H1 (cell line): ENCODE results near the gene CADM1. TPM values are rescaled to one million over a fixed set of nuclear protein-coding genes. Genes with fewer than 3 reads are reported as not detected.

Source experiments
- CEBPB ChIP-seq: IDR thresholded peaks from 2 replicates; pipeline ENCODE4 v1.6.1; 2012; ENCODE audit warnings: low read depth, low read length
- GABPA ChIP-seq: IDR thresholded peaks from 2 replicates; pipeline ENCODE4 v1.6.1; 2011; ENCODE audit warnings: mild to moderate bottlenecking, low read length, moderate library complexity, borderline replicate concordance; ENCODE audit not compliant: insufficient read depth
- HDAC6 ChIP-seq: IDR thresholded peaks from one replicate; pipeline ENCODE4 v1.7.1; 2012; ENCODE audit warnings: low read depth, mild to moderate bottlenecking, inconsistent platforms, low read length, moderate library complexity
- JUND ChIP-seq: IDR thresholded peaks from 2 replicates; pipeline ENCODE4 v1.6.1; 2011; ENCODE audit warnings: mild to moderate bottlenecking, improper control_type of control experiment, low read length
- RFX5 ChIP-seq: IDR thresholded peaks from 2 replicates; pipeline ENCODE4 v1.6.1; 2011; ENCODE audit warnings: low read depth, low read length, improper control_type of control experiment, borderline replicate concordance
- SIRT6 ChIP-seq: IDR thresholded peaks from one replicate; pipeline ENCODE4 v1.7.1; 2012; ENCODE audit warnings: low read length, inconsistent platforms
- SIX5 ChIP-seq: IDR thresholded peaks from 2 replicates; pipeline ENCODE4 v1.6.1; 2011; ENCODE audit warnings: mild to moderate bottlenecking, low read depth, low read length
- polyA plus RNA-seq, 7 experiments: library from polyadenylated mRNA; depleted of rRNA in 3 of 7; stranded (reverse) in 5 of 7; unstranded in 2 of 7; fragments of >200 nt in 5 of 7; fragments of 200-250 nt in 2 of 7; gene quantifications; 1 replicate in 5 of 7; 2 replicates in 1 of 7; 4 replicates in 1 of 7; pipeline versions ENCODE4 v1.2.1 to v1.2.3, GENCODE V29; 2011 to 2013; ENCODE audit warnings: missing spikeins in 2 of 7, mixed read lengths in 2 of 7
- total RNA-seq: library from RNA; stranded (reverse); fragmentation: NEBNext Ultra II Directional; extraction: Animal tissue kit (Norgen Biotek cat#: 25700); gene quantifications from 2 replicates; pipeline ENCODE4 v1.2.1, GENCODE V29; 2021
- TF ChIP-seq, protein P1 (sequence below): fragments of 300-600 bp; sonication (generic); IDR thresholded peaks from 2 replicates; pipeline ENCODE4 v1.7.1; 2012; ENCODE audit warnings: low read length, moderate library complexity, mild to moderate bottlenecking, inconsistent platforms; ENCODE audit not compliant: insufficient replicate concordance

CADM1 gene
- total and polyA plus RNA-seq, 2 of the 8 experiments (the other 6 are each of a cell fraction or from before 2014, with no cell fraction given): 8.3 to 25.3 TPM

DNA sequence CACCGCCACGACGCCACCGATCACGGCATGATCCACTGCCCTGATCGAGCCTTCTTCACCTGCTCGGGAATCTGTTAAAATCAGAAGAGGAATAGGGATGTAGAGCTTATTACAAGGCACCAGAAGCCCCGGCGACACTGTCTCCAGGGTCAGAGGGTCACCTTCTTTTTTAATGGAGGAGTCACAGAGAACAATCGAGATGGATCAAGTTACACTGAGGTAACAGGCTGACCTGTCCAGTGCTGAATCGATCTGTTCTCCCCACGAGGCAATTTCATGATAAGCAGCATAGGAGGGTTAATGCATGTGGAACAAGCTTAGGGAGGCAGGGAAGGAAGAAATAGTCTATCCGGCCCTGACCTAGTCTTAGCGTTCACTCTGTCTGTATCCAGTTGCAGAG lies 325.5 kb downstream of the CADM1 start (continued):
- TF ChIP-seq, protein P1, sequence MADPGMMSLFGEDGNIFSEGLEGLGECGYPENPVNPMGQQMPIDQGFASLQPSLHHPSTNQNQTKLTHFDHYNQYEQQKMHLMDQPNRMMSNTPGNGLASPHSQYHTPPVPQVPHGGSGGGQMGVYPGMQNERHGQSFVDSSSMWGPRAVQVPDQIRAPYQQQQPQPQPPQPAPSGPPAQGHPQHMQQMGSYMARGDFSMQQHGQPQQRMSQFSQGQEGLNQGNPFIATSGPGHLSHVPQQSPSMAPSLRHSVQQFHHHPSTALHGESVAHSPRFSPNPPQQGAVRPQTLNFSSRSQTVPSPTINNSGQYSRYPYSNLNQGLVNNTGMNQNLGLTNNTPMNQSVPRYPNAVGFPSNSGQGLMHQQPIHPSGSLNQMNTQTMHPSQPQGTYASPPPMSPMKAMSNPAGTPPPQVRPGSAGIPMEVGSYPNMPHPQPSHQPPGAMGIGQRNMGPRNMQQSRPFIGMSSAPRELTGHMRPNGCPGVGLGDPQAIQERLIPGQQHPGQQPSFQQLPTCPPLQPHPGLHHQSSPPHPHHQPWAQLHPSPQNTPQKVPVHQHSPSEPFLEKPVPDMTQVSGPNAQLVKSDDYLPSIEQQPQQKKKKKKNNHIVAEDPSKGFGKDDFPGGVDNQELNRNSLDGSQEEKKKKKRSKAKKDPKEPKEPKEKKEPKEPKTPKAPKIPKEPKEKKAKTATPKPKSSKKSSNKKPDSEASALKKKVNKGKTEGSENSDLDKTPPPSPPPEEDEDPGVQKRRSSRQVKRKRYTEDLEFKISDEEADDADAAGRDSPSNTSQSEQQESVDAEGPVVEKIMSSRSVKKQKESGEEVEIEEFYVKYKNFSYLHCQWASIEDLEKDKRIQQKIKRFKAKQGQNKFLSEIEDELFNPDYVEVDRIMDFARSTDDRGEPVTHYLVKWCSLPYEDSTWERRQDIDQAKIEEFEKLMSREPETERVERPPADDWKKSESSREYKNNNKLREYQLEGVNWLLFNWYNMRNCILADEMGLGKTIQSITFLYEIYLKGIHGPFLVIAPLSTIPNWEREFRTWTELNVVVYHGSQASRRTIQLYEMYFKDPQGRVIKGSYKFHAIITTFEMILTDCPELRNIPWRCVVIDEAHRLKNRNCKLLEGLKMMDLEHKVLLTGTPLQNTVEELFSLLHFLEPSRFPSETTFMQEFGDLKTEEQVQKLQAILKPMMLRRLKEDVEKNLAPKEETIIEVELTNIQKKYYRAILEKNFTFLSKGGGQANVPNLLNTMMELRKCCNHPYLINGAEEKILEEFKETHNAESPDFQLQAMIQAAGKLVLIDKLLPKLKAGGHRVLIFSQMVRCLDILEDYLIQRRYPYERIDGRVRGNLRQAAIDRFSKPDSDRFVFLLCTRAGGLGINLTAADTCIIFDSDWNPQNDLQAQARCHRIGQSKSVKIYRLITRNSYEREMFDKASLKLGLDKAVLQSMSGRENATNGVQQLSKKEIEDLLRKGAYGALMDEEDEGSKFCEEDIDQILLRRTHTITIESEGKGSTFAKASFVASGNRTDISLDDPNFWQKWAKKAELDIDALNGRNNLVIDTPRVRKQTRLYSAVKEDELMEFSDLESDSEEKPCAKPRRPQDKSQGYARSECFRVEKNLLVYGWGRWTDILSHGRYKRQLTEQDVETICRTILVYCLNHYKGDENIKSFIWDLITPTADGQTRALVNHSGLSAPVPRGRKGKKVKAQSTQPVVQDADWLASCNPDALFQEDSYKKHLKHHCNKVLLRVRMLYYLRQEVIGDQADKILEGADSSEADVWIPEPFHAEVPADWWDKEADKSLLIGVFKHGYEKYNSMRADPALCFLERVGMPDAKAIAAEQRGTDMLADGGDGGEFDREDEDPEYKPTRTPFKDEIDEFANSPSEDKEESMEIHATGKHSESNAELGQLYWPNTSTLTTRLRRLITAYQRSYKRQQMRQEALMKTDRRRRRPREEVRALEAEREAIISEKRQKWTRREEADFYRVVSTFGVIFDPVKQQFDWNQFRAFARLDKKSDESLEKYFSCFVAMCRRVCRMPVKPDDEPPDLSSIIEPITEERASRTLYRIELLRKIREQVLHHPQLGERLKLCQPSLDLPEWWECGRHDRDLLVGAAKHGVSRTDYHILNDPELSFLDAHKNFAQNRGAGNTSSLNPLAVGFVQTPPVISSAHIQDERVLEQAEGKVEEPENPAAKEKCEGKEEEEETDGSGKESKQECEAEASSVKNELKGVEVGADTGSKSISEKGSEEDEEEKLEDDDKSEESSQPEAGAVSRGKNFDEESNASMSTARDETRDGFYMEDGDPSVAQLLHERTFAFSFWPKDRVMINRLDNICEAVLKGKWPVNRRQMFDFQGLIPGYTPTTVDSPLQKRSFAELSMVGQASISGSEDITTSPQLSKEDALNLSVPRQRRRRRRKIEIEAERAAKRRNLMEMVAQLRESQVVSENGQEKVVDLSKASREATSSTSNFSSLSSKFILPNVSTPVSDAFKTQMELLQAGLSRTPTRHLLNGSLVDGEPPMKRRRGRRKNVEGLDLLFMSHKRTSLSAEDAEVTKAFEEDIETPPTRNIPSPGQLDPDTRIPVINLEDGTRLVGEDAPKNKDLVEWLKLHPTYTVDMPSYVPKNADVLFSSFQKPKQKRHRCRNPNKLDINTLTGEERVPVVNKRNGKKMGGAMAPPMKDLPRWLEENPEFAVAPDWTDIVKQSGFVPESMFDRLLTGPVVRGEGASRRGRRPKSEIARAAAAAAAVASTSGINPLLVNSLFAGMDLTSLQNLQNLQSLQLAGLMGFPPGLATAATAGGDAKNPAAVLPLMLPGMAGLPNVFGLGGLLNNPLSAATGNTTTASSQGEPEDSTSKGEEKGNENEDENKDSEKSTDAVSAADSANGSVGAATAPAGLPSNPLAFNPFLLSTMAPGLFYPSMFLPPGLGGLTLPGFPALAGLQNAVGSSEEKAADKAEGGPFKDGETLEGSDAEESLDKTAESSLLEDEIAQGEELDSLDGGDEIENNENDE: no peak
- TF ChIP-seq JUND (no peak), SIX5 (no peak), GABPA (no peak), RFX5 (no peak), CEBPB (no peak), HDAC6 (no peak), SIRT6 (no peak)
